ENCODE results near the gene CDH13. TPM values are rescaled to one million over a fixed set of nuclear protein-coding genes. Genes with fewer than 3 reads are reported as not detected.
A peak's percentile ranks its signal among the peaks of the same experiment; 100 is the strongest.

CDH13 gene
- total RNA-seq, 2 donors from 2014 or later, result 4.1 to 7.1 TPM

- ATAC-seq (no peak), DNase-seq (no peak)
- intact Hi-C loops (cut with DNase I, micrococcal nuclease), result no loop called here
Observed at GRCh38 chr16:82855471-82855870, 228.7 kb downstream of the CDH13 start.

GRCh38 chr16:82857693-82858365, 231.1 kb downstream of the CDH13 start:
- ATAC-seq, result no peak
- no peak for DNase-seq
- intact Hi-C loops (cut with DNase I, micrococcal nuclease), result no loop called here

- intact Hi-C loops (cut with DNase I, micrococcal nuclease), result no loop called here
- DNase-seq, result no peak
- no peak for ATAC-seq
Observed at GRCh38 chr16:82859662-82860061, 232.9 kb downstream of the CDH13 start.

GRCh38 chr16:82860071-82860470, 233.3 kb downstream of the CDH13 start:
- ATAC-seq, result no peak
- no peak for DNase-seq
- intact Hi-C loops (cut with DNase I, micrococcal nuclease), result no loop called here

GRCh38 chr16:82862057-82862456, 235.3 kb downstream of the CDH13 start:
- no peak for DNase-seq
- no peak for ATAC-seq
- intact Hi-C loops (cut with DNase I, micrococcal nuclease), result no loop called here

GRCh38 chr16:82864332-82865040, 237.7 kb downstream of the CDH13 start:
- intact Hi-C loops (cut with DNase I, micrococcal nuclease), result no loop called here
- DNase-seq, result no peak
- peak; percentile 97 for ATAC-seq

DNA sequence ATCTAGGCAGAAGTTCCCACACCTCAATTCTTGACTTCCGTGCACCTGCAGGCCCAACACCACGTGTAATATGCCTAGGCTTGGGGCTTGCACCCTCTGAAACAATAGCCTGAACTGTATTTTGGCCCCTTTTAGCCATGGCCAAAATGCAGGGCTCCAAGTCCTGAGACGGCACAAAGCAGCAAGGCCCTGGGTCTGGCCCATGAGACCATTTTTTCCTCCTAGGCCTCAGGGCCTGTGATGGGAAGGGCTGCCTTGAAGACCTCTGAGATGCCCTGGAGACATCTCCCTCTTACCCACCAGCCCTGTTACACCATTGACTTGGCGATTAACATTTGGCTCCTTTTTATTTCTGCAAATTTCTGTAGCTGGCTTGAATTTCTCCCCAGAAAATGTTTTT, 238.6 kb downstream of the CDH13 start:
- ATAC-seq, result no peak
- no peak for DNase-seq
- intact Hi-C loops (cut with DNase I, micrococcal nuclease), result no loop called here

- ATAC-seq (no peak), DNase-seq (no peak)
- intact Hi-C loops (cut with DNase I, micrococcal nuclease), result no loop called here
Observed at GRCh38 chr16:82867485-82867884, 240.7 kb downstream of the CDH13 start.

DNA sequence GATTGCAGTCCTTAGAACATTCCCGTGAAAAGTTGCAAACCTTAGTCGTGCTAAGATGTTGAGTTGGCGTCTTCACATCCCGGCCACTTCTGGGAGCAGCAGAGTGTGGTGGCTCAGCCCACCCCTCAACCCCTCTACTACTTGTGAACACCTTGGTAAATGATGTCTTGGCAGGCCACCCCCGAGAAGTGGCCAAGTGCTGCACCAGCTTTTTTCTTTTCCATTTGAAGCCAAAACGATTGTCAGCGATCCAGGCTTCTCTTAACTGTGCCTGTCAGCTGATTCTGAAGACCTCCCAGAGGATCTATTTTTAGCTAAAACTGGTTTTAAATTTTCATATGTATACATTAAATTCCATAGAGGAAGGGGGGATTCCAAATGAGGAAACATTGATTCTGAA, 247.5 kb downstream of the CDH13 start:
- no peak for ATAC-seq
- DNase-seq, result no peak
- intact Hi-C loops (cut with DNase I, micrococcal nuclease), result no loop called here

DNA sequence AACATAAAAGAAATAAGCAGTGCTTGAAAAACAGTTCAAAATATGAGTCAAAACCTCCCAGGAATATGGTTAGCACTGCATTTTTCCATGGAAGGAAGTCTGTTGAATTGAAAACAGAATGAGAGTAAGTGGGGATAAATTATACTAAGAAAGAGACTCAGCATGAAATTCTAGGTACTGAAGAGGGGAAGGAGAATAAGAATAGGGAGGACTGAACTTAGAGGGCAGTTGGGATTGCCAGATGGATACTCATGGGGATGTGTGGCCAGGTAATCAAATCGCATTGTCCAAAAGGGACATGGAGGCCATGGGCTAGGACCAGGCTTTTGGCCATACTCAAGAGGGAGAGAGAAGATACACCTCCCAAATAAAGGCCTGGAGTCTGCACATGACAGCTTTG, 247.9 kb downstream of the CDH13 start:
- DNase-seq (no peak), ATAC-seq (no peak)
- intact Hi-C loops (cut with DNase I, micrococcal nuclease), result no loop called here

- intact Hi-C loops (cut with DNase I, micrococcal nuclease), result no loop called here
- no peak for DNase-seq
- ATAC-seq, result no peak
Observed at GRCh38 chr16:82876951-82877350, 250.2 kb downstream of the CDH13 start.

- DNase-seq (no peak), ATAC-seq (no peak)
- intact Hi-C loops (cut with DNase I, micrococcal nuclease), result no loop called here
Observed at GRCh38 chr16:82878466-82878865, 251.7 kb downstream of the CDH13 start.

GRCh38 chr16:82880346-82880745, 253.6 kb downstream of the CDH13 start:
- DNase-seq, result no peak
- intact Hi-C loops (cut with DNase I, micrococcal nuclease), result no loop called here
- ATAC-seq, result no peak

GRCh38 chr16:82881516-82881915, 254.7 kb downstream of the CDH13 start:
- intact Hi-C loops (cut with DNase I, micrococcal nuclease), result no loop called here
- ATAC-seq (no peak), DNase-seq (no peak)

DNA sequence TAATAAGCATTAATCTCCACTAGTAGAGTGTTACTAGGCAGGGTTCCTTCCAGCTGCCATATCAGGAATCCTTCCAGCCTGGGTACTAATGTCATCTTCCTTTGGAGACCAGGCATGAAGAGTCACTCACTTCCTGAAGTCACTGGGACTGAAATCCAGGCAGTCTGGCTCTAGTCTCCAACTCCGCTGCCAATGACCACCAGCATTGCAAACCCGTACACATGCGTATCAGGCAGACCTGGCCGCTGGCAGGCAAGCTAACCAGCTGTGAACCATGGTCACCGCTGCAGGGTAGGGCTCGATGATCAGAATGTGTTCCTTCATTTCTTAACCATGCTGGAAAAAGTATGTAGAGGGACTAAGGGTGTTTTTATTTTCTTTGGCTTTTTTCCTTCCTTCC, 255.5 kb downstream of the CDH13 start:
- intact Hi-C loops (cut with DNase I, micrococcal nuclease), result no loop called here
- no peak for ATAC-seq
- no peak for DNase-seq

DNA sequence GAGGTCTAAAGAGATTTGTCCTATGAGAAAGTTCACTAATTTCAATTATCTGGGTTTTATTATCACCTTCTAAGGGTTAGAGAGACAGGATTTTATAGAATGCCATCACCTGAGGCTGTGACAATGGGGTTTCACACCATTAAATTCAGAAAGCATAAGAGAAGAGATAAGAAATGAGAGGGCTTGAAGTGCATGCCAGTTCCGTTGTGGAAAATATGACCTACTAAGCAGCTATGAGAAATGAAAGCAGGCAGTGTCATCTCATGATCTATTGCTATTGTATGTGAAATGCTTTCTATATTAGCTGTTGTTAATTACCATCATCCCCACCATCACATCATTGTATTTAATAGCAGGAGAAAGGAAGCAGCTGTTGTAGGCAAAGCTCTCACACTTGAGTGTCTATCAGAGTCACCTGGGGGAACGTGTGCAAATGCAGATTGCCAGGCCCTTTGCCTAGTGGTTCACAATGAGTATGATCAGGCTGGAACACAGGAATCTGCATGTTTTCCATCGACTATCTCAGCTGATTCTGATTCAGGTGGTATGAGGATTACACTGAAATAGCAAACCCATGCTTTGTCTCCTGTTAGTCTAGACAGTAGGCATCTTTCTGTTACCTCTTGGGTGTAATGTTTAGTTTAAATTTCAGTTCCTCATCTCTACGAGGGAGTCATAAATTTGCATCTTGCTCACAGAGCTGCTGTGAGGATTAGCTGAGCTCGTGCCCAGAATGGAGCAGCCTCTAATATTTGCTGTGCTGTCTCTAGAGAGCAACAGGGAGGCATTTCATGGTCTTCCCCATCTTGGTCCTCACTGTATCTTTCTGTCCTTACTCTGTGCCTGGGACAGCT, 256.4 kb downstream of the CDH13 start:
- ATAC-seq (no peak), DNase-seq (no peak)
- intact Hi-C loops (cut with DNase I, micrococcal nuclease), result no loop called here

GRCh38 chr16:82884320-82884898, 257.6 kb downstream of the CDH13 start:
- ATAC-seq, result no peak
- intact Hi-C loops (cut with DNase I, micrococcal nuclease), result no loop called here
- DNase-seq, result no peak

DNA sequence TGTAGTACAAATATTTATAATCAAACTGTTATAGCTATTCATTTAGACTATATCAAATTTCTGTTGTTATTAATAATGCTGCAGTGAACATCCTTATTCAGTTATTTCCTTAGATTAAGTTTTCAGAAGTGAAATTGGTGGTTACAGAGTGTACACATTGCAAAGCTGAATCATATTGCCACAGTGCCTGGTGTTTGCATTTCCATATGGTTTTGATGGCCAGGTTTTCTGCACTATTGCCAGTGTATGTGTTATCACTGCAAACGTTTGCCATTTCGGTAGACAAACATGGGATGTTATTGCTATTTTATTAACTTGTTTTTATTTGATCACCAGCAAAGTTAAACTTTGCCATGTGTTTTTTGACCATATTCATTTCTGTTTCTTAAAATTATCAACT, 259.4 kb downstream of the CDH13 start:
- DNase-seq, result no peak
- no peak for ATAC-seq
- intact Hi-C loops (cut with DNase I, micrococcal nuclease), result no loop called here

- DNase-seq (no peak), ATAC-seq (peak; percentile 76)
- intact Hi-C loops (cut with DNase I, micrococcal nuclease), result no loop called here
Observed at GRCh38 chr16:82888591-82889001, 261.8 kb downstream of the CDH13 start.

DNA sequence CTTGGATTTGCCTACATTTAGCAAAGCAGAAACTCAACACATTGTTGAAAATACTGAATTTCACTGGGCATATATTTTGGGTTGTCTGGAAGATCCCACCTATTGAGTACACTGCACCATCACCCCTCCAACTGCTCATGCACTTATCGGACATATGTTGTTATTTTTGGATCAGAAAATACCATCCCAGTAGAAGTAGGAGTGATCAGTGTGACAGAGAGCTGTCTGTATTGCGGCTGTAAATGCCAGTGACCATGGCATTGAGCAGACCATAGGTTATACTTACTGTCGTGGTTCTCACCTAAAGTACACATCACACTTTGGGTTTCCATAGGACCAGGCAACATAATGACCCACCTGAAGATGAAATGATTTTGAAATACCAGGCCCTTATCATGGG, 264.7 kb downstream of the CDH13 start:
- DNase-seq, result no peak
- intact Hi-C loops (cut with DNase I, micrococcal nuclease), result no loop called here
- ATAC-seq, result no peak
